Panc1 (cell line): ENCODE results near the gene MIPOL1.

Source experiments
- POLR2AphosphoS5 ChIP-seq: IDR thresholded peaks from 2 replicates; pipeline ENCODE4 v1.6.1; 2012; ENCODE audit warnings: mild to moderate bottlenecking, low read depth, low read length, moderate library complexity
- SIN3A ChIP-seq: IDR thresholded peaks from 2 replicates; pipeline ENCODE4 v1.6.1; 2012; ENCODE audit warnings: low read depth, mild to moderate bottlenecking, low read length, moderate library complexity, borderline replicate concordance; ENCODE audit not compliant: insufficient read depth
- TCF7L2 ChIP-seq: IDR thresholded peaks from 2 replicates; pipeline ENCODE4 v1.6.1; 2011; ENCODE audit warnings: mild to moderate bottlenecking, low read depth, low read length, inconsistent platforms
- TF ChIP-seq, protein P1 (sequence below): fragments of 450-650 bp; IDR thresholded peaks from 2 replicates; pipeline ENCODE4 v1.5.1; 2017; ENCODE audit warnings: mild to moderate bottlenecking

DNA sequence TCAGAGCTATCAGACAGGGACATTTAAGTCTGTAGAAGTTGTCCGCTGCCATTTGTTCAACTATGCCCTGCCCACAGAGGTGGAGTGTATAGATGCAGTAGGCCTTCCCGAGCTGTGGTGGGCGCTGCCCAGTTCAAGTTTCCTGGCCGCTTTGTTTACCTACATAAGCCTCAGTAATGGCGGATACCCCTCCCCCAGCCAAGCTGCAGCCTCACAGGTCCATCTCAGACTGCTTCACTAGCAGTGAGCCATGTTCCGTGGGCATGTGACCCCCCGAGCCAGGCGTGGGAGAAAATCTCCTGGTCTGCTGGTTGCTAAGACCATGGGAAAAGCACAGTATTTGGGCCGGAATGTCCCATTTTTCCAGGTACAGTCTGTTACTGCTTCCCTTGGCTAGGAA, 165.9 kb downstream of the MIPOL1 start:
- no peak for TF ChIP-seq POLR2AphosphoS5
- TF ChIP-seq, protein P1, sequence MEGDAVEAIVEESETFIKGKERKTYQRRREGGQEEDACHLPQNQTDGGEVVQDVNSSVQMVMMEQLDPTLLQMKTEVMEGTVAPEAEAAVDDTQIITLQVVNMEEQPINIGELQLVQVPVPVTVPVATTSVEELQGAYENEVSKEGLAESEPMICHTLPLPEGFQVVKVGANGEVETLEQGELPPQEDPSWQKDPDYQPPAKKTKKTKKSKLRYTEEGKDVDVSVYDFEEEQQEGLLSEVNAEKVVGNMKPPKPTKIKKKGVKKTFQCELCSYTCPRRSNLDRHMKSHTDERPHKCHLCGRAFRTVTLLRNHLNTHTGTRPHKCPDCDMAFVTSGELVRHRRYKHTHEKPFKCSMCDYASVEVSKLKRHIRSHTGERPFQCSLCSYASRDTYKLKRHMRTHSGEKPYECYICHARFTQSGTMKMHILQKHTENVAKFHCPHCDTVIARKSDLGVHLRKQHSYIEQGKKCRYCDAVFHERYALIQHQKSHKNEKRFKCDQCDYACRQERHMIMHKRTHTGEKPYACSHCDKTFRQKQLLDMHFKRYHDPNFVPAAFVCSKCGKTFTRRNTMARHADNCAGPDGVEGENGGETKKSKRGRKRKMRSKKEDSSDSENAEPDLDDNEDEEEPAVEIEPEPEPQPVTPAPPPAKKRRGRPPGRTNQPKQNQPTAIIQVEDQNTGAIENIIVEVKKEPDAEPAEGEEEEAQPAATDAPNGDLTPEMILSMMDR, result no peak
- no peak for TF ChIP-seq SIN3A
- TF ChIP-seq TCF7L2, result no peak
